ENCODE results near the gene NDST1. TPM values are rescaled to one million over a fixed set of nuclear protein-coding genes. Genes with fewer than 3 reads are reported as not detected.

The NDST1 gene
- total RNA-seq, 6 experiments from 2014 or later: 126 to 199 (median 147) TPM

GRCh38 chr5:150497989-150498317 lies 10.0 kb upstream of the NDST1 start:
- Mint-ChIP-seq H3K4me1 (ENCODE audit: low read depth) (peaks cover 82% of the 10 kb centered on the region), H3K4me3 (peak overlapping the region; percentile 81), H3K9me3 (no peaks in the 10 kb centered on the region), H3K27ac (peak overlapping the region; percentile 96), H3K36me3 (ENCODE audit: low read depth) (peaks cover 24% of the 10 kb centered on the region), H3K27me3 (ENCODE audit: insufficient read depth) (peaks cover 10% of the 10 kb centered on the region)
- TF ChIP-seq CTCF (IDR thresholded peaks at IDR 0.05): no peak
- no peak for DNase-seq

GRCh38 chr5:150498501-150498900 lies 9.4 kb upstream of the NDST1 start:
- TF ChIP-seq CTCF (IDR thresholded peaks at IDR 0.05): no peak
- no peaks in the 10 kb centered on the region for H3K9me3 Mint-ChIP-seq
- no peak for DNase-seq
- H3K27me3 Mint-ChIP-seq (ENCODE audit: insufficient read depth): peaks cover 9% of the 10 kb centered on the region
- H3K4me1 Mint-ChIP-seq (ENCODE audit: low read depth): peaks cover 78% of the 10 kb centered on the region
- H3K27ac Mint-ChIP-seq: peak overlapping the region; percentile 96
- peaks cover 24% of the 10 kb centered on the region for H3K36me3 Mint-ChIP-seq (ENCODE audit: low read depth)
- H3K4me3 Mint-ChIP-seq: peak overlapping the region; percentile 81

- peaks cover 79% of the 10 kb centered on the region for H3K4me1 Mint-ChIP-seq (ENCODE audit: low read depth)
- H3K4me3 Mint-ChIP-seq: peak overlapping the region; percentile 81
- H3K36me3 Mint-ChIP-seq (ENCODE audit: low read depth): peaks cover 24% of the 10 kb centered on the region
- H3K27ac Mint-ChIP-seq: peak overlapping the region; percentile 96
- no peak for DNase-seq
- H3K27me3 Mint-ChIP-seq (ENCODE audit: insufficient read depth): peaks cover 7% of the 10 kb centered on the region
- H3K9me3 Mint-ChIP-seq: no peaks in the 10 kb centered on the region
- no peak for TF ChIP-seq CTCF (IDR thresholded peaks at IDR 0.05)
Measured at GRCh38 chr5:150498971-150499370, 9.0 kb upstream of the NDST1 start.

GRCh38 chr5:150499437-150499956 lies 8.4 kb upstream of the NDST1 start:
- no peak for TF ChIP-seq CTCF (IDR thresholded peaks at IDR 0.05)
- no peaks in the 10 kb centered on the region for H3K9me3 Mint-ChIP-seq
- peaks cover 7% of the 10 kb centered on the region for H3K27me3 Mint-ChIP-seq (ENCODE audit: insufficient read depth)
- no peak for DNase-seq
- H3K4me3 Mint-ChIP-seq: no peak overlapping the region
- peak overlapping the region; percentile 30 for H3K27ac Mint-ChIP-seq
- peaks cover 26% of the 10 kb centered on the region for H3K36me3 Mint-ChIP-seq (ENCODE audit: low read depth)
- peaks cover 84% of the 10 kb centered on the region for H3K4me1 Mint-ChIP-seq (ENCODE audit: low read depth)

- Mint-ChIP-seq H3K27ac (no peak overlapping the region), H3K4me3 (no peak overlapping the region), H3K4me1 (ENCODE audit: low read depth) (peaks cover 90% of the 10 kb centered on the region), H3K27me3 (ENCODE audit: insufficient read depth) (peaks cover 5% of the 10 kb centered on the region), H3K9me3 (no peaks in the 10 kb centered on the region), H3K36me3 (ENCODE audit: low read depth) (peaks cover 29% of the 10 kb centered on the region)
- no peak for DNase-seq
- TF ChIP-seq CTCF (IDR thresholded peaks at IDR 0.05): no peak
Measured at GRCh38 chr5:150500328-150500841, 7.5 kb upstream of the NDST1 start.
